HAP-1 (cell line): ENCODE measurements around the gene PRKCH.

Experiments used
- DNase-seq, 2 experiments: peaks; one replicate each; pipeline ENCODE4 v3.0.0-alpha.2; 2016 to 2020; ENCODE audit warnings: low spot score in 2 of 2
- H3K27me3 ChIP-seq: fragments of 250-450 bp; sonication (Bioruptor Pico); 2 replicates; pipeline ENCODE4 v1.5.1; 2020; ENCODE audit warnings: low read depth, mild to moderate bottlenecking, moderate library complexity
- H3K36me3 ChIP-seq: fragments of 250-450 bp; sonication (Bioruptor Pico); replicated peaks from 2 replicates; pipeline ENCODE4 v1.5.1; 2020; ENCODE audit warnings: mild to moderate bottlenecking
- H3K4me1 ChIP-seq: fragments of 250-450 bp; sonication (Bioruptor Pico); 2 replicates; pipeline ENCODE4 v1.5.1; 2020; ENCODE audit warnings: mild to moderate bottlenecking
- H3K4me3 ChIP-seq: fragments of 250-450 bp; sonication (Bioruptor Pico); 2 replicates; pipeline ENCODE4 v1.5.1; 2020; ENCODE audit warnings: mild to moderate bottlenecking, moderate library complexity
- H3K9me3 ChIP-seq: fragments of 250-450 bp; sonication (Bioruptor Pico); 2 replicates; pipeline ENCODE4 v1.5.1; 2020; ENCODE audit warnings: mild to moderate bottlenecking, moderate library complexity
- in situ Hi-C: fragments of 300-500 bp; cut with MboI; formaldehyde crosslinking; loops from 3 replicates; pipeline ENCODE4 v1.14.3; 2020; ENCODE audit warnings: low sequenced_read_pairs, inconsistent platforms, mixed read lengths

The PRKCH gene

GRCh38 chr14:61484826-61485584 lies 163.6 kb downstream of the PRKCH start:
- no peak for DNase-seq
- Histone ChIP-seq H3K4me3 (no peak overlapping the region), H3K36me3 (no peaks in the 10 kb centered on the region), H3K9me3 (no peaks in the 10 kb centered on the region), H3K27me3 (peaks cover 34% of the 10 kb centered on the region), H3K4me1 (no peaks in the 10 kb centered on the region)
- in situ Hi-C loops = no loop called here

- Histone ChIP-seq H3K9me3 (no peaks in the 10 kb centered on the region), H3K4me3 (no peak overlapping the region), H3K4me1 (no peaks in the 10 kb centered on the region), H3K27me3 (peaks cover 28% of the 10 kb centered on the region), H3K36me3 (no peaks in the 10 kb centered on the region)
- no peak for DNase-seq
- in situ Hi-C loops = no loop called here
Measured at GRCh38 chr14:61485661-61486060, 164.3 kb downstream of the PRKCH start.

- Histone ChIP-seq H3K27me3 (peaks cover 18% of the 10 kb centered on the region), H3K4me1 (no peaks in the 10 kb centered on the region), H3K9me3 (no peaks in the 10 kb centered on the region), H3K4me3 (no peak overlapping the region), H3K36me3 (no peaks in the 10 kb centered on the region)
- in situ Hi-C loops = no loop called here
- DNase-seq = no peak
Measured at GRCh38 chr14:61486930-61487495, 165.6 kb downstream of the PRKCH start.

GRCh38 chr14:61488417-61489401 lies 167.3 kb downstream of the PRKCH start:
- DNase-seq = no peak
- no peaks in the 10 kb centered on the region for H3K4me1 ChIP-seq

GRCh38 chr14:61489512-61489911 lies 168.1 kb downstream of the PRKCH start:
- in situ Hi-C loops = no loop called here
- Histone ChIP-seq H3K4me1 (no peaks in the 10 kb centered on the region), H3K27me3 (peaks cover under 1% of the 10 kb centered on the region), H3K9me3 (no peaks in the 10 kb centered on the region), H3K36me3 (no peaks in the 10 kb centered on the region), H3K4me3 (no peak overlapping the region)
- no peak for DNase-seq

More at GRCh38 chr14:61488417-61489401, 167.3 kb downstream of the PRKCH start:
- in situ Hi-C loops = no loop called here
- Histone ChIP-seq H3K27me3 (peaks cover 6% of the 10 kb centered on the region), H3K36me3 (no peaks in the 10 kb centered on the region), H3K9me3 (no peaks in the 10 kb centered on the region), H3K4me3 (no peak overlapping the region)

GRCh38 chr14:61489932-61490331 lies 168.6 kb downstream of the PRKCH start:
- no peaks in the 10 kb centered on the region for H3K4me1 ChIP-seq
- DNase-seq = no peak

GRCh38 chr14:61491224-61491623 lies 169.8 kb downstream of the PRKCH start:
- Histone ChIP-seq H3K27me3 (peaks cover 5% of the 10 kb centered on the region), H3K36me3 (no peaks in the 10 kb centered on the region), H3K4me3 (no peak overlapping the region), H3K9me3 (no peaks in the 10 kb centered on the region), H3K4me1 (no peaks in the 10 kb centered on the region)
- in situ Hi-C loops = no loop called here
- no peak for DNase-seq

More at GRCh38 chr14:61489932-61490331, 168.6 kb downstream of the PRKCH start:
- Histone ChIP-seq H3K27me3 (peaks cover 4% of the 10 kb centered on the region), H3K9me3 (no peaks in the 10 kb centered on the region), H3K36me3 (no peaks in the 10 kb centered on the region), H3K4me3 (no peak overlapping the region)
- in situ Hi-C loops = no loop called here

GRCh38 chr14:61491876-61492434 lies 170.6 kb downstream of the PRKCH start:
- no peaks in the 10 kb centered on the region for H3K9me3 ChIP-seq
- H3K4me1 ChIP-seq = no peaks in the 10 kb centered on the region
- in situ Hi-C loops = no loop called here
- H3K27me3 ChIP-seq = peaks cover 5% of the 10 kb centered on the region
- H3K4me3 ChIP-seq = no peak overlapping the region
- no peaks in the 10 kb centered on the region for H3K36me3 ChIP-seq
- DNase-seq = no peak

- H3K27me3 ChIP-seq = peaks cover 5% of the 10 kb centered on the region
- in situ Hi-C loops = no loop called here
- no peak overlapping the region for H3K4me3 ChIP-seq
- H3K9me3 ChIP-seq = no peaks in the 10 kb centered on the region
- no peak for DNase-seq
- H3K4me1 ChIP-seq = no peaks in the 10 kb centered on the region
- no peaks in the 10 kb centered on the region for H3K36me3 ChIP-seq
Measured at GRCh38 chr14:61492474-61492873, 171.1 kb downstream of the PRKCH start.

- Histone ChIP-seq H3K4me3 (no peak overlapping the region), H3K36me3 (no peaks in the 10 kb centered on the region), H3K9me3 (no peaks in the 10 kb centered on the region), H3K4me1 (no peaks in the 10 kb centered on the region), H3K27me3 (peaks cover 5% of the 10 kb centered on the region)
- in situ Hi-C loops = no loop called here
- DNase-seq = no peak
Measured at GRCh38 chr14:61493239-61493638, 171.9 kb downstream of the PRKCH start.

GRCh38 chr14:61494018-61494417 lies 172.6 kb downstream of the PRKCH start:
- in situ Hi-C loops = no loop called here
- DNase-seq = no peak

GRCh38 chr14:61495809-61496208 lies 174.4 kb downstream of the PRKCH start:
- Histone ChIP-seq H3K4me3 (no peak overlapping the region), H3K9me3 (no peaks in the 10 kb centered on the region), H3K36me3 (no peaks in the 10 kb centered on the region), H3K27me3 (peaks cover 5% of the 10 kb centered on the region), H3K4me1 (peaks cover 12% of the 10 kb centered on the region)
- in situ Hi-C loops = no loop called here
- no peak for DNase-seq

More at GRCh38 chr14:61494018-61494417, 172.6 kb downstream of the PRKCH start:
- Histone ChIP-seq H3K36me3 (no peaks in the 10 kb centered on the region), H3K9me3 (no peaks in the 10 kb centered on the region), H3K4me1 (peaks cover 7% of the 10 kb centered on the region), H3K4me3 (no peak overlapping the region), H3K27me3 (peaks cover 5% of the 10 kb centered on the region)

GRCh38 chr14:61498303-61498702 lies 176.9 kb downstream of the PRKCH start:
- Histone ChIP-seq H3K27me3 (peaks cover 5% of the 10 kb centered on the region), H3K4me3 (no peak overlapping the region), H3K4me1 (peaks cover 15% of the 10 kb centered on the region), H3K36me3 (no peaks in the 10 kb centered on the region), H3K9me3 (no peaks in the 10 kb centered on the region)
- no peak for DNase-seq
- in situ Hi-C loops = no loop called here
